Superior temporal gyrus (tissue), 1 donor: Measurements from ENCODE around the gene RSPH9.

Experiments used
- DNase-seq: peaks from one replicate; pipeline ENCODE4 v3.0.0-alpha.2; 2016; ENCODE audit errors: extremely low spot score

Gene RSPH9, protein sequence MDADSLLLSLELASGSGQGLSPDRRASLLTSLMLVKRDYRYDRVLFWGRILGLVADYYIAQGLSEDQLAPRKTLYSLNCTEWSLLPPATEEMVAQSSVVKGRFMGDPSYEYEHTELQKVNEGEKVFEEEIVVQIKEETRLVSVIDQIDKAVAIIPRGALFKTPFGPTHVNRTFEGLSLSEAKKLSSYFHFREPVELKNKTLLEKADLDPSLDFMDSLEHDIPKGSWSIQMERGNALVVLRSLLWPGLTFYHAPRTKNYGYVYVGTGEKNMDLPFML

DNA sequence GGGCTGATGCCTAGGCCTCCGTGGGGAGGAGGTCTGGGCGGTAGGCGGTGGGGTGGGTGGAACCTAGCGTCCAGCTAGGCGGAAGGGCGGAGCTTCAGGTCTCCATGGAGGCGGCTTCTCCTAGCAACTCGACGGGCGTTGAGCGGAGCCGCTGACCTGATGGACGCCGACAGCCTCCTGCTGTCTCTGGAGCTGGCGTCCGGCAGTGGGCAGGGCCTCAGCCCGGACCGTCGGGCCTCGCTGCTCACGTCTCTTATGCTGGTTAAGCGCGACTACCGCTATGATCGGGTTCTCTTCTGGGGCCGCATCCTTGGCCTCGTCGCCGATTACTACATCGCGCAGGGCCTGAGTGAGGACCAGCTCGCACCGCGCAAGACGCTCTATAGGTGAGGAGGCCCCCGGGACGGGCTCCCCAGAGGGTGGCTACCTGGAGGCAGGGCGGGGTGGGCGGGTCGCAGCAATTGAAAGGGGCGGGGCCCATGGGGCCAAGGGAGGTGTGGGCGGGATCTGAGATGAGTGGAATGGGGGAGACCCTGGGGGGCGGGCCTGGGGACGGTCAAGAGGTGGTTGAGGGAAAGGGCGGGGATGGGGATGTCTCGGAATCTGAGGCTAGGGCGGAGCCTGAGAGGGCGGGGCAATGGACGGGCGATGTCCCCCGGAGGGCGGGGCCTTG lies at the start of gene RSPH9:
Gene RSPH9, plus strand, starts transcription at position 97 of the 673 bp plus-strand sequence. Its CDS starts 63 bp downstream, at position 160.
- no peak for DNase-seq

DNA sequence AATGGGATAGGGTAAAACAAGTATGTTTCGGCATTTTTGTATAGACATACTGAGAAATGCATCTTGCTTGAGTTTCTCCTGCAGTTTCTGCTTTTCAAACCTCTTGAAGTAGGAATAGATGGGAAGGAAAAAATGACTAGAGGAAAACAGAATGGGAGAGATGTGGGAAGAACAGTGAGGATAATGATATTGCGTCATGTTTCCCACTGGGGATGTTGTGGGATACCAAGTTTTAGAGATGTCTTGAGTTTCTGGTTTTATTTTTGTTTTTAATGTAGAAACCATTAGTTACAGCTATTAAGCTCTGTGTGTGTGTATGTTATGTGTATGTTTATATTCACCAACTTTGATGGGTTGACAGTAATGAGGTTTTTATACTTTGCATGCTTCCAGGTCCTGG lies 44.2 kb upstream of the RSPH9 start:
- no peak for DNase-seq

DNA sequence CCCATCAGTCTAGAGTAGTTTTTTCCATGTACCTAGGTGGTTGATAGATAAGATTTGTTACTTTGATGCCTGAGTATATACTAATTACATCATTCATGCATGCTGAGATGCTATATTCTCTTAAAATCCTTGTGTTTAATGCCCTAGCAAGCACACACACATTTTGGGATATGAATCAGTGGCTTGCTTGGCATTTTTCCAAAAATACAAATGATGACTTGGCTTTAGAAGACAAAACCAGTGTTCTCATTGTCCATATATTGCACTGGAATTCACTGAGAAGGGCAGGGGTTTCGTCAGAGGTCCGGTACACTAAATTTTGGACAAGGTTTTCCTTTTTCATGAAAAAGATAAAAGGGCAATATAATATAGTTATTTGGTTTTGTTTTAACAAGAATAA lies 40.7 kb upstream of the RSPH9 start:
- DNase-seq: no peak

DNA sequence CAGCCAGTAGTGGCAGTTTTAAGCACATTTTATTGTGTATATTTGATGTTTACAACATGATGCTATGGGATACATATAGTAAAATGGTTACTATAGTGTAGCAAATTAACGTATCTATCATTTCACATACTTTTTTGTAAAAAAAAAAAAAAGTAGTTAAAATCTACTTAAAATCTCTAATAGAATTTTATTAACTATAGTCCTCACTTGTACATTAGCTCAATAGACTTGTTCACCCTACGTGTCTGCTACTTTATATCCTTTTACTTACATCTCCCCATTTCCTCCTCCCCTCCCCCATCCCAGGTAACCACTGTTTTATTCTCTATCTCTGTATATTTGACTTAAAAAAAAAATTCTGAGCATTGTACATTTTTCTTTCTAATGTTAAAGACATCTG lies 38.8 kb upstream of the RSPH9 start:
- DNase-seq: no peak

DNA sequence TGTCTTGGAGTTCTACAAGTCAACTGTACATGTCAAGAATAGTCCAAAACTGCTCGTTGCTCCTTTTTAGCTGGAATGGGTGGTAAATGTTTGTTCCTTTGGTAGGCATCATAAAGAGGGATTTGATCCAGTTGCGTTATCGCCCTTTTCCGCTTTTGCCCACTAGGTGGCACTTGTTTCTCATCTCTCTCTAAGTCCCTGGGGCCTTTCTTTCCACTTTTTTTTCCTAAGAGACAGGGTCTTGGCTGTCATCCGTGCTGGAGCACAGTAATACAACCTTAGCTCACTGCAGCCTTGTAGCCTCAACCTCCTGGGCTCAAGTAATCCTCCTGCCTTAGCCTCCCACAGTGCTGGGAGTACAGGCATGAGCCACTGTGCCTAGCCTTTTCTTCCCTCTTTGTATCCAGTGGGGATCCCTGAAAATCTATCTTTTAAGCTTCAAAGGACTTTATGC lies 36.5 kb upstream of the RSPH9 start:
- peak; percentile 92 for DNase-seq

DNA sequence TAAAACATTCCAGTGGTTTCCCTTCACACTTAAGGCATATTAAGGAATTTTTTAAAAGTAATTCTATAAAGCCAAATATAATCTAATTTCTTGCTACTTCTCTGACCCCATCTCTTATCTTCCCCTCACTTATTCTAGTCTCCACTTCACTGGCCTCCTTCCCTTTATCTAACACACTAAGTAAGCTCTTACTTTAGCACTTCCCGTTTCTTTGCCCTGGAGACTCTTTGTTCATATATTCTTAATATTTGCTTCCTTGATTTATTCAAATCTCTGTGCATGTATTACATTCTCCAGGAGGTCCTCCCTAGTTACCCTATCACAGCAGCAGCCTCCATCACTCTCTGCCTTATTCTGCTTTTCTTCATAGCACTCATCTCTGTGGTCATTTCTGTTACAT lies 36.0 kb upstream of the RSPH9 start:
- no peak for DNase-seq

DNA sequence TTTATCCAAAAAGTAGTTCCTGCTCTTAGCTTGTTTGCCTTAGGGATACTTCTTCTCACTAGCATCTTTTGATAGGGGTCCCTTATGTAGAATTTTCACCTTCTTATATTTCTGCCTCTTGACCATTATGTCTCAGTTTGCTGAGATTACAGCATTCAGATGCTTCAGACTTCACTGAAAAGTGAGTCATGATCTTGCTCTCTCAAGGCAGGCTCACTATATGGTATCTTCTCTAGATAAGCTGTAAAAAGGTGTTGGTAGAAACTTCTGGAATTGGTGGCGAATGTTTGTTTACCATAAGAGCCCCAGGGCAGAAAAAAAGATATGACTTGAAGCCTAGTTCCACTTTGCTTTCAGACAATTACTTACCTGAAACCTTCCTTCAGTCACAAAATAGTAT lies 35.4 kb upstream of the RSPH9 start:
- DNase-seq: no peak

DNA sequence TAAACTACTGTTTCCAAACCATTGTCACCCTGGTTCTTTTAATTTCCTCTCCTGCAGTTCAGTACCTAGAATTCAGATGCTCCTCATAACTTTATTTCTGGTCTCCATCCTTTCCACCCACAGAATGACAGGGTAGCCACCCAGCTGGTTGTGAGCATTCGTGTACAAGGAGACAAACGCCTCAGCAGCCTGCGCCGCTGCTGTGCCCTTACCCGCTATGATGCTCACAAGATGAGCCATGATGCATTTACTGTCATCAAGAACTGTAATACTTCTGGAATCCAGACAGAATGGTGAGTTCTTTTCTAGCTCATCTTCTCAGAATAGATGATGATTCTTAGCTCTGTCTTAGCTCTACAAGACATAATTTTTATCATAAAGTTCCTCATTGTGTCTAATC lies 34.4 kb upstream of the RSPH9 start:
- DNase-seq: no peak

DNA sequence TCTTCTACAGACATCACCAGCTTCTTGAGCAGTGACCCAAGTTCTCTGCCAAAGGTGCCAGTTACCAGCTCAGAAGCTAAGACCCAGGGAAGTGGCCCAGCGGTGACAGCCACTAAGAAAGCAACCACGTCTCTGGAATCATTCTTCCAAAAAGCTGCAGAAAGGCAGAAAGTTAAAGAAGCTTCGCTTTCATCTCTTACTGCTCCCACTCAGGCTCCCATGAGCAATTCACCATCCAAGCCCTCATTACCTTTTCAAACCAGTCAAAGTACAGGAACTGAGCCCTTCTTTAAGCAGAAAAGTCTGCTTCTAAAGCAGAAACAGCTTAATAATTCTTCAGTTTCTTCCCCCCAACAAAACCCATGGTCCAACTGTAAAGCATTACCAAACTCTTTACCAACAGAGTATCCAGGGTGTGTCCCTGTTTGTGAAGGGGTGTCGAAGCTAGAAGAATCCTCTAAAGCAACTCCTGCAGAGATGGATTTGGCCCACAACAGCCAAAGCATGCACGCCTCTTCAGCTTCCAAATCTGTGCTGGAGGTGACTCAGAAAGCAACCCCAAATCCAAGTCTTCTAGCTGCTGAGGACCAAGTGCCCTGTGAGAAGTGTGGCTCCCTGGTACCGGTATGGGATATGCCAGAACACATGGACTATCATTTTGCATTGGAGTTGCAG lies 31.0 kb upstream of the RSPH9 start:
- no peak for DNase-seq

DNA sequence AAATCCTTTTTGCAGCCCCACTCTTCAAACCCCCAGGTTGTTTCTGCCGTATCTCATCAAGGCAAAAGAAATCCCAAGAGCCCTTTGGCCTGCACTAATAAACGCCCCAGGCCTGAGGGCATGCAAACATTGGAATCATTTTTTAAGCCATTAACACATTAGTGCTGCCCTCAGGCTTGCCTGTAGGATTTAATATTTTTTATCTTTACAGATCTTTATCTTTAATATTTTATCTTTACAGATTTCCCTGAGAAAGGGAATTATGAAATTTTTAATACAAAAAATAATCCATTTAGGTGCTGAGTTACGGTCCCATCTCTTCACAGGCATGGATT lies 30.5 kb upstream of the RSPH9 start:
- no peak for DNase-seq

DNA sequence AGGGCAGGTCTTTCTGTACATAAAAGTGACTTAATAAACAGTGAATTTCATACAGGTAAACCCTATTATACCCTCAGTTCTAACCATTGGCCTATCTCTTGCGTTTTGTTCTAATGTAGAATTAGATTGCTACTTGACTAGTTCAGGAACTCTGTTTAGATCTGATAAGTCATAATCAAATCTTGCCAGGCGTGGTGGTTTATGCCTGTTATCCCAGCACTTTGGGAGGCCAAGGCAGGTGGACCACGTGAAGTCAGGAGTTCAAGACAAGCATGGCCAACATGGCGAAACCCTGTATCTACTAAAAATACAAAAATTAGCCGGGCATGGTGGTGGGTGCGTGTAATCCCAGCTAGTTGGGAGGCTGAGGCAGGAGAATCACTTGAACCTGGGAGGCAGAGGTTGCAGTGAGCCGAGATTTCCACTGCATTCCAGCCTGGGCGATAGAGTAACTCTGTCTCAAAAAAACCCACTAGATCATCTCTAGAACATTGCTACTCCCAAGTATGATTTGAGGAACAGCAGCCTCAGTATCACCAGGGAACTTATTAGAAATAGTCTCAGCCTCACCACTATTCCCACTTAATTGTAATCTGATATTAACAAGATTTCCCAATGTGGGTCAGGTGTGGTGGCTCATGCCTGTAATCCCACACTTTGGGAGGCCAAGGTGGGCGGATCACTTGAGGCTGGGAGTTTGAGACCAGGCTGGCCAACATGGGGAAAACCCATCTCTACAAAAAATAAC lies 27.9 kb upstream of the RSPH9 start:
- no peak for DNase-seq

DNA sequence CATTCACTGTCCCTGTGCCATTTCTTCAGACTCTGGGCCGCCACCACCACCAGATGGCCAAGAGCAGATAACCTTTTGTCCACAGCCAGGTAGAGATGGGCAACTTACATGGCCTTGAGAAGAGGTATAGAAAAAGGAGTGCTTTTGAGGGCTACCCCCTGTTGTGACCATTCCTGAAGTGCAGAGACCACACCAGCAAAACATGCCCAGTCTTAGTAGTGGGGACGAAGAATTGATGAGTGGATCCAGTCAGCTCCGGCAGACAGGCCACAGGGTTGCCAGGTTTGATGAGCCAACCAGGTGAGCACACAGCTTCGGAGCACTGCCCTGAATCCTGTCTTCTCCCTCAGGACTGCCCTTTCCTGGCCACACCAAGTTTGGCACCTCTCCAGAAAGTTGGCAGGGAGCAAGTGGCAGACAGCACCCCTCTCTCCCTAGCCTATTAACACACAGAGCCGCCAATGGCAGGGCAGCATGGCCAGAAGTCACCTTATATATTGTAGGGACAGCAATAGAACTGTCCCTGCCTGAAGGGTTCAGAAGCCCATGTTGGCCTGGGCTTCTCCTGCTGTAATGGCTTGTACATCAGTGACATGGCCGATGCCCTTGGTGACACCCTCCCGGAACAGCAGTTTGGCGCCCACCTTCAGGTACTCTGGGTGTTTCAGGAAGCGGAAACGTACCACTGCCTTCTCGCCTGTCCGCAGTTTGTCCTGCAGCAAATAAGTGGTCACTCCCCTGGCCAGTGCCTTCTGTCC lies 23.6 kb upstream of the RSPH9 start:
- no peak for DNase-seq

DNA sequence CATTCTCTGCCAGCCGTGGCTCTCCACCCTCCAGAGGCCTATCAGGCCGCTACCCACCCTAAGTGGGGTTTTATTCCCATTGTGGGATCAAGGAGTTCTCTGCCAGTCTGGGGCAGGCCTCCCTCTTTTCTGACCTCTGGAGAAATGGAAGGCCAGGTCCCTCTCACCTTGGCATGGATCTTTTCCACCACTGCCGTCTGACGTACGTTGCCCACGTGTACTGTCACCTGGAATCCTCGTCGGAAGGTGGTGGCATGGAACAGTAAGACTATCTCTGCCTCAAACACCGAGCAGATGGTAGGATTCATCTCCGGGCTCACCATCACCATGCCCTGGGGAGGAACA lies 23.0 kb upstream of the RSPH9 start:
- DNase-seq: no peak

DNA sequence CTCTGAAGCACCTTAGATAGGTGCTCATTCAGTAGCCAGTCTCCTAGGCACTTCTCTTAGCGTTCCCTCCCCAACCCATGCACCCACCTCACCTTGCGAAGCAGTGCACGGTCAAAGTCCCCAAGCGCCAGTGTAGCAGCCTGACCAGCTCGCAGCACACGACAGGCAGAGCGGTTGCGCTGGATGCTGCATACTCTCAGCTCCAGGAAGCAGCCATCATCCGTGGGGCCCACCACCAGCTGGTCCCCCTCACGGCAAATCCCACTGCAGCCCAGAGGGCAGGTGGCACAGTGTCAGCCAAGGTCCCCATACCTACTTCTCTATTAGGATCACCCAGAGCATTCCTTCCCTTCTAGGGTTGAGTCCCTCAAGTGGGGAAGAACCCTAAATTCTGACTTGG lies 22.3 kb upstream of the RSPH9 start:
- no peak for DNase-seq

DNA sequence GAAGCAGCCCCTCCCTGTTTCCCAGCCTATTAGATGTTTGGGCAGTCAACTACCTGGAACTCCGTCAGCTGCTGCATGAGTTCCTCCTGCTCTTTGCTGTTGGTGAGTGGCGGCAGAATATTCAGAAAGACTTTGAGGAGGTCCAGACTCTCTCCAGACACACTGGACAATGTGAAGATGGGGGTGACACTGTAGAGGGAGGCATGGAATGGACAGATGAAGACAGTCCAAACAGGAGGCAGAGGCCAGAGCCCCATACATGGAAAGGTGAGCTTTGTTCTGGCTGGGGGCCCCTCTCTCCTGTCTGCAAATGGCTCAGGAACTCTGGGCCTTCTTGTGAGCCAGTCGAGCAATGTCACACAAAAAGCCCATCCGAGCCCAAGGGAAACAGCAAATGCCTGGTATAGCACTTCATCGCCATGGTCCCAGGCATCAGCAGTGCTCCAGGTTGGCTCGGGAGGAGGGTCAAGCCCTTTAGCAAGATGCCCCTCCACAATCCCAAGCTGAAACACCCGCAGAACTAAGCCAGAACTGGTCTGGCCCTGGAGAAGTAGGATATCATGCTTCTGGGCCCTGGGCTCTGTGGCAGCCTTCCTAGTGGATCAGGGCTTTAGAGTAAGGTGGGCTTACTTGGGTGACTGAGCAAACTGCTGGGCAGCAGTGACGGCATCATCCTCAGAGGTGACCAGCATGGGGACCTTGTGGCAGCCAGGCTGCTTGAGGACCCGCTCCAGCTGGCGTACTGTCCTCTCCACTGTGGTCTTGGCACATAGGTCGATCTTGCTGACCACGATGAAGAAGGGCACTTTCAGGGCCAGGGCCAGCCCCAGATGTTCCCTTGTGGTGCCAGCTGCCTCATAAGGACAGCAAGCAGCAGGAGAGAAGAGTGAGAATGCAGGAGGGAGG lies 20.7 kb upstream of the RSPH9 start:
- no peak for DNase-seq

DNA sequence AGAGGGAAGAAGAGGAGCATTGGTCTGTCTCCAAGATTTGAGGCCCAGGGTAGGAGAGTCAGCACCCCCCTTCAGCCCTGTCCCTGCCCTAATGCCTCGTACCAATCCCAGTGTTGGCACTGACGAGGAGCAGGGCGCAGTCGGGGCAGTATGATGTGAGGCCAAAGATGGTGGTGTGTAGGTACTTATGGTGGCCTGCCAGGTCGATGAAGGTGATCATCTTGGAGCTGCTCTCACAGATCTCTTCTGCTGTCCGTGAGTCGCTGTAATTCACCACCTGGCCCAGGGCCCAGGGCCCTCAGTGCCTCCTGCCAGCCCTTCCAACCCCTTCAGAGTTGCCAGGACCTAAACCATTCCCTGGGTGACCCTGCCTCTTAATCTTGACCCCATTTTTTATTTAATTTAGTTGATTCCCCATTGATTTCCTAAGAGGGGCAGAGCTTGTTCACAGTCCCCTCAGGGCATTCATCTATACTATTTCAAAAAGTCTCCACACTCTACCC lies 20.0 kb upstream of the RSPH9 start:
- DNase-seq: no peak

DNA sequence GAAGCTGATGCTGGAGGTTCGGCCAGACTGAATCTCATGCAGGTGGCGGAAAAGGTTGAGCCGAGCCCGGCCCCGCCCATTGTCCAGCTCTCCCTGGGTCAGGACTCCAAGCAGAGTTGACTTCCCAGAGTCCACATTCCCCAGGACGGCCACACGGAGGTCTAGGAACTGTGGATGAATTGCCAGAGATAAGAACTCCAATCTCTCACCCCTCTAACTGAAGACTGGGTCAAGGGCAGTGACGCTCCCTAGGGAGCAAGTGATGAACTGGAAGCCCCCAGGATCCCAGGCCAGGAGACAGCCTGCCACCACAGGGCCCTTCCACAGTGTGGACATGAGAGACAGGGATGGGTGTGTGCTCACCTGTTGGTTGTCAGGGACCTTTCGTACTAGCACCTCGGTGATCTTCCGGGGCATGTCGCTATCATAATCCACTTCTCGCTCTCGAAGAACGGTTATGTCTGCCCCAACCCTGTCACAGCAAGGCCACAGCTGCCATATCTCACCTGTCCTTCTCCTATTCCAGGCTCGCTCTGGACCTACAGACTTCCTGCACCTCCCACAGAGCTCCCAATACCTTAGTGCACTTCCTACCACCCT lies 19.3 kb upstream of the RSPH9 start:
- DNase-seq: no peak

DNA sequence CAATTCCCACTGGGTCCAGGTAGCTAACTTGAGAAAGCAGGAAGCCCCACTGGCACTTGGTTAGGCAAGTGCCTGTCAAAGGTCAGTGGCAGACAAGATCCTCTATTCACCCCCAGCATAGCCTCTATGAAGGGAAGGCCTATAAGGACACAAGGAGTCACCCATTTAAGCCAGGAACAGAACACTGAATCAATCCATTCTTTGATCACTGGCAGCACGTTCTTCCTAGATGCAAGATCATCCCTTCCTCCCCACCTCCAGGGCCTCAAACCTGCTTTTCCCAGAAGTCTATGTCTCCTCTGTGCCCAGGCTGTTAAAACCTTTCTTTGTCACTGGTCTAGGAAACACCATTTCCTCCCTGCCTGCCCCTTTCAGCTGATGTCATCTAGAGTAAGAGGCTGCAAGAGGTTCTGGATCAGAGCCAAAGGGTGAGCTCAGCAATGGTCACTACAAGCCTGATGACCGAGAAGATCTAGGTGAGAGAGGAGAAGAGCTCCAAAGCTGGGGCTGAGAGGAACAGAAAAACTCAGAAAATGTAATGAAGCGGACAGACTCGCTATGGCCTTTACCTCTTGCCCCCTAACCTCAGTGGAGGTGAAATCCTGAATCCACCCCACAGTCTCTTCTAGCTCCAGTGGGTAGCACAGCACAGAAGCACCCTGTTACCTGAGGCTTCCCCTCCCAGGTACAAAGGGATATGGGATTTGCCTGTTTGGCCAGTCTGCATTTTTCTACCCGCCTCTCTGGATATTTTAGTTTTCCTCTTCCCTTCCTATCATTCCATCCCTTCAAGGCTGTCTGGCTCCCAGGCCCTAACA lies 17.6 kb upstream of the RSPH9 start:
- no peak for DNase-seq

DNA sequence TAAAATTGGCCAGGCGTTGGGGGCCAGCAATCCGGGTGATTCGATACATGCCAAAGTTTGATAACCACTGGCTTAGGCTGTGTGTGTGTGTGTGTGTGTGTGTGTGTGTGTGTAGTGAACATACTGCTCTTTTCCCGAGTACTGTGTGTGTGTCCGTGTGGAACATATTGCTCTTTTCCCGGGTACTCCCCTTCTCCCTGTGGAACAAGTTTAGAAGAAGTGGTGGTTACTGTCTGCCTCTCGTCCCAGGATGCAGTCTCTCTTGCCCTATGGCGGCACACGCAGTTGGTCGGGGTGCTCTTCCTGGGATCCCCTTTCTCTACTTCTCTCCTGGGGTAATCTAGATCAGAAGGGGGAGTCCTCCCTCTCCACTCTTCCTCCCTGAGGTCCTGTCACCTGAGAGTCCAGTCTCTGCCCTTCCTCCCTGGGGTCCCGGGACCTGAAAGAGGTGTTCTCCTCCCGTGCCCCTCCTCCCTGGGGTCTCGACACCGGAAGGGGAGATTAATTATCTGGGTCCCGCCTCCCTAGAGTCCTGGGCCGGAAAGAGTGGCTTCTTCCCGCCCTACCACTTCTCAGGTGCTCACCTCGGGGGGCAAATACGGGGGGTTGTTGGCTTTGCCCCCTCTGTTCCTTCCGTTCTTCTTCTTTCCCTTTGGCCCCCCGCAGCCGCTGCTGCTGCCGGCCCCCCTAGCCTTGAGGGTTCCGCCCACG lies 16.3 kb upstream of the RSPH9 start:
- DNase-seq: peak; percentile 36
